NCI-H2227 (cell line): Measurements from ENCODE around the gene EVA1C.
A peak's percentile ranks its signal among the peaks of the same experiment; 100 is the strongest.
"Not testable (repeated sequence)": the region's sequence is repeated elsewhere in the genome, so short reads cannot be mapped to it uniquely, and the experiment has no call there.

Source experiments
- DNase-seq: peaks from one replicate; lab custom pipeline; 2025; ENCODE audit not compliant: unreplicated experiment; lab: John Stamatoyannopoulos, UW

The EVA1C gene

GRCh38 chr21:32389337-32390015 lies 23.0 kb upstream of the EVA1C start:
- DNase-seq: no peak

GRCh38 chr21:32390537-32391224 lies 21.8 kb upstream of the EVA1C start:
- not testable (repeated sequence) for DNase-seq

- DNase-seq: no peak
These were observed 20.8 kb upstream of the EVA1C start for GRCh38 chr21:32391755-32392154.

GRCh38 chr21:32392299-32392879 lies 20.1 kb upstream of the EVA1C start:
- DNase-seq: no peak

- DNase-seq: peak; percentile 91
These were observed 19.4 kb upstream of the EVA1C start, which contains the start of gene URB1 for GRCh38 chr21:32392880-32393676. URB1 (minus strand) TSS chr21:32393012; CDS start chr21:32392910, 102 bp downstream.

GRCh38 chr21:32393677-32394001 lies 18.9 kb upstream of the EVA1C start:
- no peak for DNase-seq

- peak; percentile 85 for DNase-seq
These were observed 9.2 kb upstream of the EVA1C start for GRCh38 chr21:32403201-32403777.

GRCh38 chr21:32406405-32406804 lies 6.1 kb upstream of the EVA1C start:
- no peak for DNase-seq

GRCh38 chr21:32410291-32410690 lies 2.2 kb upstream of the EVA1C start:
- DNase-seq: no peak

- no peak for DNase-seq
These were observed 1.6 kb upstream of the EVA1C start for GRCh38 chr21:32410916-32411315.

- DNase-seq: peak; percentile 77
These were observed 950 bp upstream of the EVA1C start for GRCh38 chr21:32411350-32412161.

- no peak for DNase-seq
These were observed 554 bp downstream of the EVA1C start for GRCh38 chr21:32413015-32413504.

GRCh38 chr21:32413697-32414578 lies 1.4 kb downstream of the EVA1C start:
- DNase-seq: no peak

GRCh38 chr21:32414579-32415358 lies 2.3 kb downstream of the EVA1C start:
- no peak for DNase-seq

GRCh38 chr21:32415451-32416398 lies 3.2 kb downstream of the EVA1C start:
- DNase-seq: peak; percentile 11

GRCh38 chr21:32418146-32418545 lies 5.6 kb downstream of the EVA1C start:
- DNase-seq: no peak

GRCh38 chr21:32422064-32422463 lies 9.6 kb downstream of the EVA1C start:
- DNase-seq: no peak
